SKM-1 treated with dmso at 0.1 percent for 144 hours (cell line): ENCODE results near the gene GRHL3.

Experiments used
- DNase-seq: peaks from one replicate; lab custom pipeline; 2025; ENCODE audit not compliant: unreplicated experiment; lab: John Stamatoyannopoulos, UW

GRHL3 gene

DNA sequence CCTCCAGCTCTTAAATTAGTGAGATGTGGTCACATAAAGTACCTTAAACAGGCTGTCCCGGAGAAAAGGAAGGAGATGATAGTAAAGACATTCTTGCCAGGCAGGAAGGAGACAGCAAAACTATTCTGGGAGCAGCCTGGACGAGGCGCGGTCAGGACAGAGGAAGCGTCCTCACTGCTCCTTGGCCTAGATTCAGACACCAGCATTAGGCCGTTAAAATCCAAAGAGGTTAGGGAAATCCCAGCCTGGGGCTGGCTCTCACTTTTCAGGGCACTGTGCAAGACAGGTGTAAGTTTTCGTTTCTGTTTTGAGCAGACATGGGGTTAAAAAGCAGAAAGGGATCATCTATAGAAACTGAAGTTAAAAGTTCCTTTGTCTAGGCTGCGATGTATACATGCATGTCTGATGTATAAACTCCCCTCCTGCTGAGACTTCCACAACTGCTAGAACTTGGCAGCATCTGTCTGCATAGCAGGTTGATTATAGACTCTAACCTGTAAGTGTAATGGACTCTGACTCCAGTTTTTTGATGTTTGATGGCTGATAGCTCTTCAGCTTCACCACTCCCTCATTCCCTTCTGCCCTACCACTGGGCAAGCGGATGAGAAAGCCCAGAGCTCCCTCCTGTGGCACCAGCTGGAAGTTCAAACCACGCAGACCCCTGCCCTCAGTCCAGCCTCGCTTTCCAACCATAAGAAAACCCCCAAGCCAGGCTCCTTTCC is 72.9 kb downstream of the GRHL3 start:
- DNase-seq: peak; percentile 43

- no peak for DNase-seq
Measured at GRCh38 chr1:24392604-24392946, 73.4 kb downstream of the GRHL3 start.

DNA sequence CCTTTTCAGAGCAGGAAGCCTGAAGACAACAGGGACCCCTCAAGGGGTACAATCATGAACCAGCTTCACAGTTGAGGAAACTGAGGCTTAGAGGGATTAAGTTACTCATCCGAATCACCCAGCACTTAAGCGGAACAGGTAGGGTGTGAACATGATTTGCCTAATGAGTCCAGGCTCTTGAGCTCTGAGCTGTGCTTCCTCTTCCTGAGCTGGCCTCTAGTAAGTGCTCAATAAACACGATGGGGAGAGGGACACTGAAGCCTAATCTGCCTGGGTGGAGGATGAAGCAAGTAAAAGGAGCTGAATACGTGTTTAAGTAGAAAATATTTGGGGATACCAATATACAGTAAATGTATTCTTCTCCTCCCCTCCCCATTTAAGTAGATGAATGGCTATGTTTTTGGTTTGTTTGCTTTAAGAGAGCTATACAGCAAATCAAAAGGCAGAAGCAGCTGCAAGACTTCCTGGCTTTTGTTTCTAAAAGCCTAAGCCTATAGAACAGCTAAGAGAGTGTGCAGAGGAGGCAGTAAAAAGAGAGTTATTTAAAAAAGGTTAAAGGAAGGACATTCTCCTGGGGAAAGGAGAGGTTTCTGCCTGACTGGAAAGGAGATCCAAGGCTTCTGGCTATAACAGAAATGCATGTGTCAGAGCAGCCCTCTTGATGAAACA is 74.0 kb downstream of the GRHL3 start:
- no peak for DNase-seq

DNA sequence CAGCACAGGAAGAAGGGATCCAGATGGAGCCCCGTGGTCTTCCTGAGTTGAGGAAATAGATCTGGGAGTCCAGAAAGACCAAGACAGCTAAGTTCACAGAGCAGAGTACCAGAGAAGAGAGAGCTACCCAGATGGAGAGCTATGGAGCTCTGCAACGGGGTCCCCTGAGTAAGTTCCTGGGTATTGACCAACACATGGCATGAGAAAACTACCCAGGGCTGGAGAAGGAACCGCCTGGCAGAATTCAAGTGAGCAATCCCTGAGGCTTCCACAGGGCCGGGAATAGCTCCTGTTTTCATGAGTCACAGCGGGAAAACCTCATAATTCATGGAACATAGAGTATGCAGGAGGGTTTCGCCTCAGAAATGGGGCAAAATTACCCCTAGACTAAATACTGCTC is 74.7 kb downstream of the GRHL3 start:
- no peak for DNase-seq

- no peak for DNase-seq
Measured at GRCh38 chr1:24400065-24400464, 80.9 kb downstream of the GRHL3 start.

- no peak for DNase-seq
Measured at GRCh38 chr1:24403806-24404205, 84.6 kb downstream of the GRHL3 start.
